ENCODE data around the gene ZNF763.
"Not testable (repeated sequence)": the region's sequence is repeated elsewhere in the genome, so short reads cannot be mapped to it uniquely, and the experiment has no call there.

Gene ZNF763

DNA sequence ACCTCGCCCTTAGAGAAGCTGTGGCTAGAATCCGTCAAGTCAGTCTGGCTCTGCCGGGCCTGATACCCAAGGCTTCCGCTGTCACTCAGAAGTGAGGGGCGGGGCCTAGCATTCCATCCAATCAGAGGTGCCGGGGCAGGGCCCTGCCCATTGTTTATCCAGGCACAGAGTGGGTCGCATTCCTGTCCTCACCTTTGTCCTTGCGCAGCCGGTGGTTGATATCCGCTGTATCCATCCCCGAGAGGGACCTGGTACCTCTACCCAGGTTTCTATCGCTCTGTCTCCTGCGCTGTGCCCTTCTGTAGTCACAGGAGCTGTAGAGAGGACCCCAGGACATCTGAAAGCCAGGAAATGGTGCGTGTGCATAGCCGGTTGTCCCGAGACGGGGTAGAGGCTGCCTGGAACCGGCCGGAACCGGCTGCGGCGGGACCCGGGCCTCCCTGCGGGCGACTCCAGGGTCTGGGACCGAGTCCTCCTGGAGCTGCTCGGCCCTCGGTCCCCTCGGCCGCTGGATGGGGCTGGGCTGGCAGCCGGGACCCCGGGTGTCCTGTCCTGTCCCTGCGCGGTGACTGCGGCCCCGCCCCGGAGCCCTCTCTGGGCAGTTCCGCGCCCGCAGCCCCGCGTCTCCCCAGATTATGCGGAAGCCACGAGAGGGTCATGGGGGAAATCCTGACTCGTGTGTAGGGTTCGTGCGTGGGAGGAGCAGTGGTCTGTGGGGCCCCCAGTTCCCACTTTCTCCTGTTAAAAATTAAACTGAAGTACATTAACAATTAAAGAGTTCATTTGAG lies at the start of gene ZNF763:
TSS of gene ZNF763 (plus strand) at position 183 of the 788 bp plus-strand sequence. CDS start at position 352, 169 bp downstream.
- peak; percentile 80 for DNase-seq (ENCODE audit: low read depth)
- TF ChIP-seq, protein P1, sequence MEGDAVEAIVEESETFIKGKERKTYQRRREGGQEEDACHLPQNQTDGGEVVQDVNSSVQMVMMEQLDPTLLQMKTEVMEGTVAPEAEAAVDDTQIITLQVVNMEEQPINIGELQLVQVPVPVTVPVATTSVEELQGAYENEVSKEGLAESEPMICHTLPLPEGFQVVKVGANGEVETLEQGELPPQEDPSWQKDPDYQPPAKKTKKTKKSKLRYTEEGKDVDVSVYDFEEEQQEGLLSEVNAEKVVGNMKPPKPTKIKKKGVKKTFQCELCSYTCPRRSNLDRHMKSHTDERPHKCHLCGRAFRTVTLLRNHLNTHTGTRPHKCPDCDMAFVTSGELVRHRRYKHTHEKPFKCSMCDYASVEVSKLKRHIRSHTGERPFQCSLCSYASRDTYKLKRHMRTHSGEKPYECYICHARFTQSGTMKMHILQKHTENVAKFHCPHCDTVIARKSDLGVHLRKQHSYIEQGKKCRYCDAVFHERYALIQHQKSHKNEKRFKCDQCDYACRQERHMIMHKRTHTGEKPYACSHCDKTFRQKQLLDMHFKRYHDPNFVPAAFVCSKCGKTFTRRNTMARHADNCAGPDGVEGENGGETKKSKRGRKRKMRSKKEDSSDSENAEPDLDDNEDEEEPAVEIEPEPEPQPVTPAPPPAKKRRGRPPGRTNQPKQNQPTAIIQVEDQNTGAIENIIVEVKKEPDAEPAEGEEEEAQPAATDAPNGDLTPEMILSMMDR (IDR thresholded peaks at IDR 0.05; ENCODE audit: insufficient read depth, low read depth, low read length, missing control alignments), result no peak
- peak within 1 kb of the TSS; percentile 80 for H3K4me3 ChIP-seq (ENCODE audit: low read length)

DNA sequence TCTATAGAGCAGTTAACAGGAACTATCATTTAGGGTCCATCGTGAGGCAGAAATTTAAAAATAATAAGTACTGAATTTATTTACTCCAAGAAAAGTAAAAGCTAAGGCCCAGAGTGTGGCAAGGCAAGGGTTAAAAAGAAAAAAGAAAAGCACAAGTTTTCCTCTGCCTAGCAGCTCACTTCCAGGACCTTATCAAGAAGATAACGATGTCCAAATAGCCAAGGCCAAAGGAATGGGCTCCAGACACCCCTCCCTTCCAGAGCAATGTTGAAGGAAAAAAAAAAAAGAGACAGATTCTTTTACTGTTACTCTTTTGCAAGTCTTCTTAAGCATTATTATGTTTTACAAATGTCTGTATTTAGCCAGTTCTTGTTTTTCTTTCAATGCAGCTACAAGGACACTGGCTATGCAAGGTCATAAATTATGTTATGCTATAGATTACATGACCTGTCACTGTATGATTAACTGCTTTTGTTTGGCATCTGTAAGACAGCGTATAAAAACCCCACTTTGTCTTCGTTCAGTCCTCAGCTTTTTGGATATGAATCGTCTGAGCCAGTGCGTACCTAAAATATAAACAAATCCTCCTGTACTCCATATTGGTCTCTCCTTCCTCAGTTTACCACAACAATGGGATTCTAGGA lies 42.9 kb upstream of the ZNF763 start:
- H3K4me3 ChIP-seq (ENCODE audit: low read length), result no peak overlapping the region
- TF ChIP-seq, protein P1 (IDR thresholded peaks at IDR 0.05; ENCODE audit: insufficient read depth, low read depth, low read length, missing control alignments), result no peak
- DNase-seq (ENCODE audit: low read depth), result no peak

DNA sequence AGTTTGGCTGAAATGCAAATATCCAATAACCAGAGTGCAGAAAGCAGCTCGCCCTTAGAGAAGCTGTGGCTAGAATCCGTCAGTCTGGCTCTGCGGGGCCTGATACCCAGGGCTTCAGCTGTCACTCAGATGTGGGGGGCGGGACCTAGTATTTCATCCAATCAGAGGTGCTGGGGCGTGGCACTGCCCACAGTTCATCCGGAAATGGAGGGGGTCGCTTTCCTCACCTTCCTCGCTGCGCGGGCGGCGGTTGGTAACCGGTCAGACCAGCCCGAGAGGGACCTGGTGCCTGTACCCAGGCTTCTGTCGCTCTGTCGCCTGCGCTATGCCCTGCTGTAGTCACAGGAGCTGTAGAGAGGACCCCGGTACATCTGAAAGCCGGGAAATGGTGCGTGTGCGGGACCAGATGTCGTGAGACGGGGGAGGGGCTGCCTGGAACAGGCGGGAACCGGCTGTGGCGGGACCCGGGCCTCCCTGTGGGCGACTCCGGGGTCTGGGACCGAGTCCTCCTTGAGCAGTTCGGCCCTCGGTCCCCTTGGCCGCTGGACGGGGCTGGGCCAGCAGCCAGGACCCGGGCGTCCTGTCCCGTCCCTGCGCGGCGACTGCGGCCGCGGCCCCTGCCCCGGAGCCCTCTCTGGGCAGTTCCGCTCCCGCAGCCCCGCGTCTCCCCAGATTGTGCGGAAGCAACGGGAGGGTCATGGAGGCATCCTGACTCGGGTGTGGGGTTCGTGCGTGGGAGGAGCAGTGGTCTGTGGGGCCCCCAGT lies 39.8 kb upstream of the ZNF763 start, which contains the start of gene ZNF700:
TSS of gene ZNF700 (plus strand) at position 222 of the 765 bp plus-strand sequence. CDS start at position 326, 104 bp downstream.
- H3K4me3 ChIP-seq (ENCODE audit: low read length), result peak within 1 kb of the TSS; percentile 75
- TF ChIP-seq, protein P1 (IDR thresholded peaks at IDR 0.05; ENCODE audit: insufficient read depth, low read depth, low read length, missing control alignments), result no peak
- DNase-seq (ENCODE audit: low read depth), result peak; percentile 94

DNA sequence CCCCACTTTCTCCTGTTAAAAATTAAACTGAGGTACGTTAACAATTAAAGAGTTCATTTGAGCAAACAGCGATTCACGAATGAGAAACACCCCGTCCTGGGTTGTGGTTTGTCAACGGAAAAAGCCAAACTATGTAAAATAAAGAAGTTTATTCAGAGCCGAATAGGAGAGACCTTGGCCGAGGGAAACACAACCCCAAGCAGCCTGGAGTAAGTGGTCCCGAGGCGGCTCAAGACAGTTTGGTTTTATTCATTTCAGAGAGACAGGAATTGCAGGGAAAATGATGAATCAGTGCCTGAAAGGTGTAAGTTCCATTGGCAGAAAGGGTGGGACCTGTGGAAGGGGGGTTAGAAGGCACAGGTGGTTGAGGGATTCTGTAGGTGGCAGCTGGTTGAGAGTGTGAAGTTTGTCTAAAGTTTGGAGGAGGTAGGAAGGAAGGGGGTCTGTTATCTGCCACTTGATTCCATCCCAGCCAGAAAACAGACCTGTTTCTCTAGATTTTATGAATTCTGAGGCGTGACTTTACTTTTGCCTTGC lies 39.1 kb upstream of the ZNF763 start:
- DNase-seq (ENCODE audit: low read depth), result peak; percentile 4
- peak overlapping the region; percentile 75 for H3K4me3 ChIP-seq (ENCODE audit: low read length)

DNA sequence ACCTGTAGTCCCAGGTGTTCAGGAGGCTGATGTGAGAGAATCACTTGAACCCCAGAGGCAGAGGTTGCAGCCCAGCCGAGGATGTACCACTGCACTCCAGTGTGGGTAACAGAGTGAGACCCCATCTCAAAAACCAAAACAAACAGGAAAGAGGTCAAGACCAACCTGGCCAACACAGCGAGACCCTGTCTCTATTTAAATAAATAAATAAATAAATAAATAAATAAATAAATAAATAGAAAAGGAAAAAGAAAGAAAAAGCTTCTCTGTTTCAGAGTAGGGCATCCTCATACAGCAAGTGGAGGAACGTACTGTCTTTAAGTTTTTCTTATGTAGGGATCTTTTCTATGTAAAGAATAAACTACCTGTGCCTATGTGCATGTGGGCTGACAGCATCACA lies 37.6 kb upstream of the ZNF763 start:
- DNase-seq (ENCODE audit: low read depth), result no peak
- TF ChIP-seq, protein P1 (IDR thresholded peaks at IDR 0.05; ENCODE audit: insufficient read depth, low read depth, low read length, missing control alignments), result no peak
- no peak overlapping the region for H3K4me3 ChIP-seq (ENCODE audit: low read length)

DNA sequence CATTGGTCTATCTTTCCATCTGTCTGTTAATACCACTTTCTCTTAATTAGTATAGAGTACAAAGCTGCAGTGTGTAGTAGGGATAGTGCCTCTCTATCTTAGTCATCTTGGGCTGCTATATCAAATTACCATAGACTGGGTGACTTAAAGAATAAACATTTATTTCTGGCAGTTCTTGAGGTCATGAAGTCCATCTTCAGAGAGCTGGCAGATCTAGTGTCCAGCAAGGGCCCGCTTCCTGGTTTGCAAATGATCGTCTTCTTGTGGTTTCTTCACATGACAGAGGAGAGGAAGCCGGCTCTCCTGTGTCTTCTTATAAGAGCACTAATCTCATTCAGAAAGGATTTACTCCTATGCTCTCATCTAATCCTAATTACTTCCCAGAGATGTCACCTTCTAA lies 33.8 kb upstream of the ZNF763 start:
- H3K4me3 ChIP-seq (ENCODE audit: low read length), result no peak overlapping the region
- DNase-seq (ENCODE audit: low read depth), result no peak
- TF ChIP-seq, protein P1 (IDR thresholded peaks at IDR 0.05; ENCODE audit: insufficient read depth, low read depth, low read length, missing control alignments), result no peak

DNA sequence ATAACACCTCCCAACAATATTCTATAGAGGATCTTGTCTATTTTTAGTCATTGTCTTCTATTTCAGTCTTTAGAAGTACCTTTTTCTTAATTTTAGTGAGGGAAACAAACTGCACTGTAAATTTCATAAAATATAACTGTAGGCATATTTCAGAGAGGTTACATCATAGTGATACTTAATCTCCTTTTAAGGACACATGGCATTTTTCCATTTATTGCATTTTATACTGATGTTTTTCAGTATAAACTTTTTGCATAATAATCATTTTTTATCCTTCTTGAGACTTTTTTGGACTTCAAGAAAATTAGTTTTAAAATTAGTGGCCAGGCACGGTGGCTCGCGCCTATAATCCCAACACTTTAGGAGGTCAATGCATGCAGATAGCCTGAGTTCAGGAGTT lies 33.3 kb upstream of the ZNF763 start:
- DNase-seq (ENCODE audit: low read depth), result no peak
- no peak overlapping the region for H3K4me3 ChIP-seq (ENCODE audit: low read length)
- TF ChIP-seq, protein P1 (IDR thresholded peaks at IDR 0.05; ENCODE audit: insufficient read depth, low read depth, low read length, missing control alignments), result no peak

DNA sequence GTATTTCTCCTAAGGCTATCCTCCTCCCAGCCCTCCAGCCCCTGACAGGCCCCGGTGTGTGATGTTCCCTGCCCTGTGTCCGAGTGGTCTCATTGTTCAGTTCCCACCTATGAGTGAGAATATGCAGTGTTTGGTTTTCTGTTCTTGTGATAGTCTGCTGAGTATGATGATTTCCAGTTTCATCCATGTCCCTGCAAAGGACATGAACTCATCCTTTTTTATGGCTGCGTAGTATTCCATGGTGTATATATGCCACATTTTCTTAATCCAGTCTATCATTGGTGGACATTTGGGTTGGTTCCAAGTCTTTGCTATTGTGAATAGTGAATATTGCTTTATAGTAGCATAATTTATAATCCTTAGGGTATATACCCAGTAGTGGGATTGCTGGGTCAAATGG lies 29.0 kb upstream of the ZNF763 start:
- not testable (repeated sequence) for DNase-seq (ENCODE audit: low read depth); H3K4me3 ChIP-seq (ENCODE audit: low read length)

DNA sequence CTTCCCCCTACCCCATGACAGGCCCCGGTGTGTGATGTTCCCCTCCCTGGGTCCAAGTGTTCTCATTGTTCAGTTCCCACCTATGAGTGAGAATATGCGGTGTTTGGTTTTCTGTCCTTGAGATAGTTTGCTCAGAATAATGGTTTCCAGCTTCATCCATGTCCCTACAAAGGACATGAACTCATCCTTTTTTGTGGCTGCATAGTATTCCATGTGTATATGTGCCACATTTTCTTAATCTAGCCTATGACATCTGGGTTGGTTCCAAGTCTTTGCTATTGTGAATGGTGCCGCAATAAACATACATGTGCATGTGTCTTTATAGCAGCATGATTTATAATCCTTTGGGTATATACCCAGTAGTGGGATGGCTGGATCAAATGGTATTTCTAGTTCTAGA lies 26.5 kb upstream of the ZNF763 start:
- H3K4me3 ChIP-seq (ENCODE audit: low read length); DNase-seq (ENCODE audit: low read depth): not testable (repeated sequence)

DNA sequence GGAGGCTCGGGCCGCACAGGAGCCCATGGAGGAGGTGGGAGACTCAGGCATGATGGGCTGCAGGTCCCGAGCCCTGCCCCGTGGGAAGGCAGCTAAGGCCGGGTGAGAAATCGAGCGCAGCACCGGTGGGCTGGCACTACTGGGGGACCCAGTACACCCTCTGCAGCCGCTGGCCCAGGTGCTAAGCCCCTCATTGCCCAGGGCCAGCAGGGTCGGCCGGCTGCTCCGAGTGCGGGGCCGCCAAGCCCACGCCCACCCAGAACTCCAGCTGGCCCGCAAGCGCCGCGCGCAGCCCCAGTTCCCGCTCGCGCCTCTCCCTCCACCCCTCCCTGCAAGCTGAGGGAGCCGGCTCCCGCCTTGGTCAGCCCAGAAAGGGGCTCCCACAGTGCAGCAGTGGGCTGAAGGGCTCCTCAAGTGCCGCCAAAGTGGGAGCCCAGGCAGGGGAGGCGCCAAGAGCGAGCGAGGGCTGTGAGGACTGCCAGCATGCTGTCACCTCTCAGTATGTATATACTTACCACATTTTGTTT lies 23.4 kb upstream of the ZNF763 start:
- H3K4me3 ChIP-seq (ENCODE audit: low read length); DNase-seq (ENCODE audit: low read depth): not testable (repeated sequence)

Measured in epithelial cell of esophagus (primary cell).